ENCODE measurements around the gene SESN1.
"Not testable (repeated sequence)": the region's sequence is repeated elsewhere in the genome, so short reads cannot be mapped to it uniquely, and the experiment has no call there.

DNA sequence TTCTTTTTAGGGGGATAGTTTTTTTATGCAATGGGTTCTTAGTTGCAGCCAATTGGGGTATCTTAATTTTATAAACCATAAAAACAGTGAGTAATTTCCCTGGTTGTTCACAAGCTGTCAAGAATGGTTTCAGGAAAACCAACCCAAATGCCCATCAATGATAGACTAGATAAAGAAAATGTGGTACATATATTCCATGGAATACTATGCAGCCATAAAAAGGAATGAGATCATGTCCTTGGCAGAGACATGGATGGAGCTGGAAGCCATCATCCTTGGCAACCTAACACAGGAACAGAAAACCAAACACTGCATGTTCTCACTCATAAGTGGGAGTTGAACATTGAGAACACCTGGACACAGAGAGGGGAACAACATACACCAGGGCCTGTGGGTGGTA is 47.4 kb upstream of the SESN1 start:
- TF ChIP-seq, protein P1, sequence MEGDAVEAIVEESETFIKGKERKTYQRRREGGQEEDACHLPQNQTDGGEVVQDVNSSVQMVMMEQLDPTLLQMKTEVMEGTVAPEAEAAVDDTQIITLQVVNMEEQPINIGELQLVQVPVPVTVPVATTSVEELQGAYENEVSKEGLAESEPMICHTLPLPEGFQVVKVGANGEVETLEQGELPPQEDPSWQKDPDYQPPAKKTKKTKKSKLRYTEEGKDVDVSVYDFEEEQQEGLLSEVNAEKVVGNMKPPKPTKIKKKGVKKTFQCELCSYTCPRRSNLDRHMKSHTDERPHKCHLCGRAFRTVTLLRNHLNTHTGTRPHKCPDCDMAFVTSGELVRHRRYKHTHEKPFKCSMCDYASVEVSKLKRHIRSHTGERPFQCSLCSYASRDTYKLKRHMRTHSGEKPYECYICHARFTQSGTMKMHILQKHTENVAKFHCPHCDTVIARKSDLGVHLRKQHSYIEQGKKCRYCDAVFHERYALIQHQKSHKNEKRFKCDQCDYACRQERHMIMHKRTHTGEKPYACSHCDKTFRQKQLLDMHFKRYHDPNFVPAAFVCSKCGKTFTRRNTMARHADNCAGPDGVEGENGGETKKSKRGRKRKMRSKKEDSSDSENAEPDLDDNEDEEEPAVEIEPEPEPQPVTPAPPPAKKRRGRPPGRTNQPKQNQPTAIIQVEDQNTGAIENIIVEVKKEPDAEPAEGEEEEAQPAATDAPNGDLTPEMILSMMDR (IDR thresholded peaks at IDR 0.05), result not testable (repeated sequence)
- TF ChIP-seq EZH2phosphoT487, EZH2 (IDR thresholded peaks at IDR 0.05): not testable (repeated sequence)

Data from neural progenitor cell (in vitro differentiated cells).